Osteoblast (primary cell): Measurements from ENCODE around the gene OTOG. TPM values are rescaled to one million over a fixed set of nuclear protein-coding genes. Genes with fewer than 3 reads are reported as not detected.

Source experiments
- DNase-seq: peaks from one replicate; pipeline ENCODE4 v3.0.0; 2011; ENCODE audit warnings: low spot score, mixed read lengths; ENCODE audit not compliant: insufficient read length; ENCODE audit errors: missing footprints
- H2AFZ ChIP-seq: 2 replicates; pipeline ENCODE4 v1.6.0; 2011; ENCODE audit warnings: mild to moderate bottlenecking, low read length
- H3K27ac ChIP-seq: 2 replicates; pipeline ENCODE4 v1.5.1; 2011; ENCODE audit warnings: mild to moderate bottlenecking, low read depth, low read length, moderate library complexity
- H3K27me3 ChIP-seq: 2 replicates; pipeline ENCODE4 v1.6.0; 2012; ENCODE audit warnings: mild to moderate bottlenecking, control low read depth, inconsistent platforms, low read length, moderate library complexity; ENCODE audit not compliant: insufficient read depth
- H3K36me3 ChIP-seq: 2 replicates; pipeline ENCODE4 v1.5.1; 2011; ENCODE audit warnings: mild to moderate bottlenecking, low read length, control low read depth, moderate library complexity; ENCODE audit not compliant: insufficient read depth
- H3K4me1 ChIP-seq: 2 replicates; pipeline ENCODE4 v1.5.1; 2011; ENCODE audit warnings: mild to moderate bottlenecking, low read length, control low read depth, moderate library complexity; ENCODE audit not compliant: insufficient read depth
- H3K4me2 ChIP-seq: 2 replicates; pipeline ENCODE4 v1.6.0; 2011; ENCODE audit warnings: mild to moderate bottlenecking, low read length; ENCODE audit not compliant: insufficient read depth
- H3K4me3 ChIP-seq: fragments of 200-600 bp; sonication (generic); 3 replicates; pipeline ENCODE4 v1.5.1; 2012; ENCODE audit warnings: mild to moderate bottlenecking, low read length, inconsistent platforms; ENCODE audit not compliant: insufficient read depth
- H3K79me2 ChIP-seq: 2 replicates; pipeline ENCODE4 v1.6.0; 2012; ENCODE audit warnings: mild to moderate bottlenecking, low read length, control low read depth, inconsistent platforms; ENCODE audit not compliant: insufficient read depth
- H3K9me3 ChIP-seq: 2 replicates; pipeline ENCODE4 v1.5.1; 2011; ENCODE audit warnings: low read depth, low read length, control low read depth
- H4K20me1 ChIP-seq: 2 replicates; pipeline ENCODE4 v1.6.0; 2012; ENCODE audit warnings: mild to moderate bottlenecking, low read length, control low read depth; ENCODE audit not compliant: insufficient read depth
- total RNA-seq: library from RNA; depleted of rRNA; stranded (reverse); fragments of >200 nt; gene quantifications from 2 replicates; pipeline ENCODE4 v1.2.3, GENCODE V29; 2012
- TF ChIP-seq, protein P1 (sequence below): IDR thresholded peaks from 2 replicates; pipeline ENCODE4 v1.5.1; 2011; ENCODE audit warnings: mild to moderate bottlenecking, low read depth, low read length, moderate library complexity; ENCODE audit errors: extremely low read depth

The OTOG gene
- total RNA-seq, 1 donor, result not detected

DNA sequence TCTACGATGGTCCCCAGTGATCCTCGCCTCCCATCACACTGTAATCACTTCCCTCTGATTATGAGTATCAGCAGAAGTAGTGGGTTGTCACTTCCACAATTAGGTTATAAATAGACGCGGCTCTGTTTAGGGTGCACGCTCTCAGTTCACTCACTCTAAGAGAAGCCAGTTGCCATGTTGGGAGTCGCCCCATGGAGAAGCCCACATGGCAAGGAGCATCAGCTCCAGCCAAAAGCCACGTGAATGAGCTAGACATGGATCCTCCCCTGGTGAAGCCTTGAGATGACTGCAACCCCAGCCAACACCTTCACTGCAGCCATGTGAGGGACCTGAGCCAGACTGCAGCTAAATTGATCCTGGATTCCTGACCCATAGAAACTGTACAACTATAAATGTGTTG is 145.9 kb downstream of the OTOG start:
- no peaks in the 10 kb centered on the region for H3K9me3 ChIP-seq
- H3K27me3 ChIP-seq, result peaks cover 73% of the 10 kb centered on the region
- TF ChIP-seq, protein P1, sequence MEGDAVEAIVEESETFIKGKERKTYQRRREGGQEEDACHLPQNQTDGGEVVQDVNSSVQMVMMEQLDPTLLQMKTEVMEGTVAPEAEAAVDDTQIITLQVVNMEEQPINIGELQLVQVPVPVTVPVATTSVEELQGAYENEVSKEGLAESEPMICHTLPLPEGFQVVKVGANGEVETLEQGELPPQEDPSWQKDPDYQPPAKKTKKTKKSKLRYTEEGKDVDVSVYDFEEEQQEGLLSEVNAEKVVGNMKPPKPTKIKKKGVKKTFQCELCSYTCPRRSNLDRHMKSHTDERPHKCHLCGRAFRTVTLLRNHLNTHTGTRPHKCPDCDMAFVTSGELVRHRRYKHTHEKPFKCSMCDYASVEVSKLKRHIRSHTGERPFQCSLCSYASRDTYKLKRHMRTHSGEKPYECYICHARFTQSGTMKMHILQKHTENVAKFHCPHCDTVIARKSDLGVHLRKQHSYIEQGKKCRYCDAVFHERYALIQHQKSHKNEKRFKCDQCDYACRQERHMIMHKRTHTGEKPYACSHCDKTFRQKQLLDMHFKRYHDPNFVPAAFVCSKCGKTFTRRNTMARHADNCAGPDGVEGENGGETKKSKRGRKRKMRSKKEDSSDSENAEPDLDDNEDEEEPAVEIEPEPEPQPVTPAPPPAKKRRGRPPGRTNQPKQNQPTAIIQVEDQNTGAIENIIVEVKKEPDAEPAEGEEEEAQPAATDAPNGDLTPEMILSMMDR, result no peak
- no peak overlapping the region for H3K27ac ChIP-seq
- H3K36me3 ChIP-seq, result no peaks in the 10 kb centered on the region
- no peak for DNase-seq
- no peak overlapping the region for H3K4me2 ChIP-seq
- H4K20me1 ChIP-seq, result no peaks in the 10 kb centered on the region
- H3K79me2 ChIP-seq, result no peaks in the 10 kb centered on the region
- H3K4me1 ChIP-seq, result no peaks in the 10 kb centered on the region
- H3K4me3 ChIP-seq, result no peak overlapping the region
- H2AFZ ChIP-seq, result no peak overlapping the region

DNA sequence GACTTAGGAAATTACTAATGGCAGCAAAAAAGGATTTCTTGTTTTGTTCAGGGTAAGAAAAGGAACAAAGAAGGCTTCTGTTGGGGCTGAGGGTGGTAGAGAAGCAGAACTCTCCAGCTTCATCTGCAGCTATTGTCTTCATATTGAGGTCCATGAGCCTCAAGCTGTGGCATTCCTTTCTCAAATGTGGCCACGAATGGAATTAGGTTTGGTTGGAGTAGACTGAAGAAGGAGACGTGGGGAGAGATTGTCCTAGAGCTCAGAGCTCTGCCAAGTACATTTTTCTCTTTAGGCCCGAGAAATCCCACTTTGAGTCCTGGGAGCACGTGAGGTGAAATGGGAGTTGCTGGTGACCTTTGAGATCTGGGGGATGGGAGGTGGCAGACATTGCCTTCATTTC is 146.5 kb downstream of the OTOG start:
- no peak overlapping the region for H3K4me3 ChIP-seq
- TF ChIP-seq, protein P1, result no peak
- H3K4me2 ChIP-seq, result no peak overlapping the region
- no peaks in the 10 kb centered on the region for H4K20me1 ChIP-seq
- no peaks in the 10 kb centered on the region for H3K9me3 ChIP-seq
- no peaks in the 10 kb centered on the region for H3K4me1 ChIP-seq
- no peaks in the 10 kb centered on the region for H3K79me2 ChIP-seq
- H3K36me3 ChIP-seq, result no peaks in the 10 kb centered on the region
- no peak overlapping the region for H3K27ac ChIP-seq
- DNase-seq, result no peak
- H3K27me3 ChIP-seq, result peaks cover 75% of the 10 kb centered on the region
- H2AFZ ChIP-seq, result no peak overlapping the region

DNA sequence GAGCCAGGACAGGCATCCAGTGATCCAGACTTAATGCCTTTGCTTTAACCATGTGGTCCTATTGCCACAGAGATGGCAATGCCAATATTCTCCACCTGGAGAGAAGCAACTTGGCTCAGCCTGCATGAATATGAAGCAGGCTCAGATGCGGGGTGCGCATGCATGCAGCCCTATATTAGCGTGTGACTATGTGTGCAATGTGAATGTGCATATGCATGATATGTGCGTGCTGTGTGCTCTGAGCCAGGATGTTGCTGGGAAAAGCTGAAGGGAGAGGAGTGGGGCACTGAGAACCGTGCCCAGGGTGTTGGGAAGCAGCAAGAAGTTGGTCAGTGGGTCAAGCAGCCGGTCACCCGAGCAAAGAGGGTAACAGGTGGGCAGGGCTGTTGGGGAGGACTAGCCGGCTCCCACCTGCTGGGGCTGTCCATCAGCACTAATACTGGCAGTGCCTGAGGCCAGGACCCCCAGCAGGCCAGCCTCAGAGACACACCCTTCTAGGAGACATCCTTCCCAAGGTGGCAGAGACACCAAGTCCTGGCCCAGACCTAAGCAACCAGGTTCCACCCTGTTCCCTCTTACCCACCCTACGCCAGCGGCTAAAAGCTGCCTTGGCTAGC is 147.5 kb downstream of the OTOG start:
- Histone ChIP-seq H3K9me3 (no peaks in the 10 kb centered on the region), H3K4me3 (no peak overlapping the region), H2AFZ (no peak overlapping the region), H3K27me3 (peaks cover 71% of the 10 kb centered on the region), H4K20me1 (no peaks in the 10 kb centered on the region), H3K27ac (no peak overlapping the region), H3K4me1 (no peaks in the 10 kb centered on the region), H3K79me2 (no peaks in the 10 kb centered on the region), H3K4me2 (no peak overlapping the region), H3K36me3 (no peaks in the 10 kb centered on the region)
- no peak for DNase-seq
- TF ChIP-seq, protein P1, result no peak

DNA sequence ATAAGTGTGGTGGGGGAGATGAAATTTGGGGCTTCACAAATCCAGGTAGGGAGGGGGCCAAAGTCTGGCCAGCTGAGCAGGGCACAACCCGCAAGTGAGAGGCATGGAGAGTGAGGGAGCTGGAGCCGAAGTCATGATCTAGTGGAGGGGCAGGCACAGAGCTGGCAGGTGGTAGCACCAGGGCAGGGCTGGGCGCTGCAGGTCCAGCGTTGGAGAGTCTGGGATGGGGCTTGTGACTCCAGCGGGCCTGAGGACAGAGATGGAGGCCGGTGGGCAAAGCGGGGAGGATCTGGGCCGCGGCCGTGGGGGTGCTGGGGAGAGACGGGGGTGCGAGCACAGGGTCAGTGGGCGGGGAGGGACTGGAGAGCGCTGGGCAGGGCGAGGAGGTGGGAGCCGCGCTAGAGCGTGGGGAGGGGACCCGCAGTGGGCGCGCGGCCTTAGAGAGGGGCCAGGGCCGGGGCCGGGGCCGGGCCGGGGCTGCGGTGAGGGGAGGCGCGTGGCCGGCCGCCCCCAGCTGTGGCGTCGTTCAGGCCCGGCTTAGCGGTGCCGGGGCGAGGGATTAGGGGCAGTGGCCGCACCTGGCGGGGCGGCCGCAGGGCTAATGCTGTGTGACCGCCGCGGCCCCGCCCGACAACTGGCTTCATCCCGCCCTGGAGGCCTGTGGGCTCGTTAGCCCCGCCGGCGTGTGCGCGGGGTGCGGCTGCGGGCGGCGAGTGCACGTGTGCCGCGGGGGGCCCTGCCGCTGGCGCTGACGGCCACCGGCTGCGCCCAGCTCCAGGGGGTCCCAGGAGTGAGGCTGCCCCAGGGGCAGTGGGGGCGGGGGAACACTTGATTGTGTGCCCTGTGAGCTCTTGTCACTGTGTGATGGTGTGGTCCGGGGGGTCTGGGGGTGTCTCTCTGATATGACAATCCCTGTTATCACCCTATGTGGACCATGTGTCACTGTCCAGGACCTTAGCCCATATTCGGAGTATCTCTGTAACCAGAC is 148.7 kb downstream of the OTOG start:
- TF ChIP-seq, protein P1, result no peak
- Histone ChIP-seq H3K79me2 (no peaks in the 10 kb centered on the region), H3K4me1 (no peaks in the 10 kb centered on the region), H3K4me2 (no peak overlapping the region), H3K9me3 (no peaks in the 10 kb centered on the region), H3K4me3 (no peak overlapping the region), H4K20me1 (no peaks in the 10 kb centered on the region), H3K27ac (no peak overlapping the region), H3K36me3 (no peaks in the 10 kb centered on the region), H2AFZ (no peak overlapping the region), H3K27me3 (peaks cover 66% of the 10 kb centered on the region)
- no peak for DNase-seq
